GM23338 (cell line): Measurements from ENCODE around the gene PTH1R. TPM values are rescaled to one million over a fixed set of nuclear protein-coding genes. Genes with fewer than 3 reads are reported as not detected.

Source experiments
- ATAC-seq: fragments of 200-7000 bp; cut with Tn5 transposase; 3 replicates; pipeline ENCODE4 v1.9.1; 2020
- DNase-seq: peaks from one replicate; pipeline ENCODE4 v3.0.0-alpha.2; 2015; ENCODE audit warnings: low spot score
- H2AFZ ChIP-seq: fragments of 200-600 bp; sonication (generic); 2 replicates; pipeline ENCODE4 v1.8.0; 2016; ENCODE audit warnings: antibody characterized with exemption, mild to moderate bottlenecking, moderate library complexity
- H3F3A ChIP-seq: fragments of 200-600 bp; sonication (generic); replicated peaks from 2 replicates; pipeline ENCODE4 v1.8.0; 2017; ENCODE audit warnings: antibody characterized with exemption, mixed run types, low read depth
- H3K27ac ChIP-seq: fragments of 200-600 bp; sonication (generic); 2 replicates; pipeline ENCODE4 v1.6.1; 2016; ENCODE audit warnings: low read depth
- H3K27me3 ChIP-seq: fragments of 200-600 bp; sonication (generic); 2 replicates; pipeline ENCODE4 v1.8.0; 2016; ENCODE audit warnings: mild to moderate bottlenecking, mixed run types, moderate library complexity; ENCODE audit not compliant: insufficient read depth
- H3K36me3 ChIP-seq: fragments of 200-600 bp; sonication (generic); 2 replicates; pipeline ENCODE4 v1.8.0; 2016; ENCODE audit warnings: mild to moderate bottlenecking; ENCODE audit not compliant: insufficient read depth
- H3K4me1 ChIP-seq: fragments of 200-600 bp; sonication (generic); 2 replicates; pipeline ENCODE4 v1.8.0; 2016; ENCODE audit warnings: mild to moderate bottlenecking, moderate library complexity; ENCODE audit not compliant: insufficient read depth
- H3K4me2 ChIP-seq: fragments of 200-600 bp; sonication (generic); 2 replicates; pipeline ENCODE4 v1.7.1; 2017; ENCODE audit warnings: mixed run types
- H3K4me3 ChIP-seq: fragments of 200-600 bp; sonication (generic); 2 replicates; pipeline ENCODE4 v1.6.1; 2016; ENCODE audit warnings: mixed run types
- H3K79me2 ChIP-seq: fragments of 200-600 bp; sonication (generic); replicated peaks from 2 replicates; pipeline ENCODE4 v1.8.0; 2017; ENCODE audit warnings: mild to moderate bottlenecking; ENCODE audit not compliant: insufficient read depth
- H3K9me2 ChIP-seq: fragments of 200-600 bp; sonication (generic); 2 replicates; pipeline ENCODE4 v1.8.0; 2017; ENCODE audit not compliant: insufficient read depth
- H4K20me1 ChIP-seq: fragments of 200-600 bp; sonication (generic); replicated peaks from 2 replicates; pipeline ENCODE4 v1.8.0; 2017; ENCODE audit warnings: mild to moderate bottlenecking; ENCODE audit not compliant: insufficient read depth
- H3K27ac Mint-ChIP-seq: 2 replicates; pipeline ENCODE4 v1.8.0; 2020; ENCODE audit warnings: inconsistent platforms, mild to moderate bottlenecking, moderate library complexity, mixed read lengths
- H3K27me3 Mint-ChIP-seq: 3 replicates; pipeline ENCODE4 v1.8.0; 2022; ENCODE audit warnings: low read depth, mild to moderate bottlenecking, moderate library complexity, mixed read lengths, inconsistent platforms; ENCODE audit not compliant: insufficient read depth, poor library complexity
- H3K36me3 Mint-ChIP-seq: 3 replicates; pipeline ENCODE4 v1.8.0; 2021; ENCODE audit warnings: low read depth, mild to moderate bottlenecking, inconsistent platforms, moderate library complexity, mixed read lengths
- H3K4me1 Mint-ChIP-seq: 3 replicates; pipeline ENCODE4 v1.8.0; 2020; ENCODE audit warnings: mild to moderate bottlenecking, inconsistent platforms, mixed read lengths
- H3K4me3 Mint-ChIP-seq: 3 replicates; pipeline ENCODE4 v1.8.0; 2021; ENCODE audit warnings: moderate library complexity, mild to moderate bottlenecking, inconsistent platforms, mixed read lengths
- H3K9me3 Mint-ChIP-seq: 3 replicates; pipeline ENCODE4 v1.8.0; 2020; ENCODE audit warnings: moderate library complexity, mild to moderate bottlenecking, inconsistent platforms, mixed read lengths
- CREB1 ChIP-seq: fragments of 250-450 bp; sonication (Bioruptor Pico); IDR thresholded peaks from 2 replicates; pipeline ENCODE4 v1.5.0; 2020; ENCODE audit warnings: low read depth, mild to moderate bottlenecking, moderate library complexity
- ETS1 ChIP-seq: IDR thresholded peaks from 2 replicates; pipeline ENCODE4 v1.6.1; 2016; ENCODE audit warnings: antibody characterized with exemption
- EZH2 ChIP-seq: fragments of 200-600 bp; sonication (generic); IDR thresholded peaks from one replicate; pipeline ENCODE4 v1.8.0; 2017; ENCODE audit warnings: antibody characterized with exemption, mild to moderate bottlenecking, low read depth; ENCODE audit not compliant: unreplicated experiment
- EZH2phosphoT487 ChIP-seq: fragments of 200-600 bp; sonication (generic); IDR thresholded peaks from one replicate; pipeline ENCODE4 v1.8.1; 2018; ENCODE audit warnings: antibody characterized with exemption; ENCODE audit not compliant: unreplicated experiment
- JUNB ChIP-seq: IDR thresholded peaks from one replicate; pipeline ENCODE4 v1.6.1; 2016; ENCODE audit warnings: antibody characterized with exemption; ENCODE audit not compliant: unreplicated experiment
- REST ChIP-seq: IDR thresholded peaks from one replicate; pipeline ENCODE4 v1.6.1; 2018; ENCODE audit warnings: antibody characterized with exemption; ENCODE audit not compliant: unreplicated experiment
- STAT1 ChIP-seq: IDR thresholded peaks from one replicate; pipeline ENCODE4 v1.6.1; 2016; ENCODE audit warnings: antibody characterized with exemption; ENCODE audit not compliant: unreplicated experiment
- ZNF114 ChIP-seq: fragments of 250-450 bp; sonication (Bioruptor Pico); IDR thresholded peaks from 2 replicates; pipeline ENCODE4 v1.5.0; 2020; ENCODE audit warnings: mild to moderate bottlenecking, moderate library complexity
- ZNF331 ChIP-seq: fragments of 250-450 bp; sonication (Bioruptor Pico); IDR thresholded peaks from 2 replicates; pipeline ENCODE4 v1.5.0; 2020; ENCODE audit warnings: low read depth, mild to moderate bottlenecking, moderate library complexity
- polyA plus RNA-seq: library from polyadenylated mRNA; unstranded; fragments of >200 nt; fragmentation: Nextera tagmentation; extraction: Ambion mirVana; gene quantifications from 2 replicates; pipeline ENCODE4 v1.2.1, GENCODE V29; 2016
- total RNA-seq: library from RNA; depleted of rRNA; stranded (reverse); fragments of >200 nt; shearing (Covaris generic); gene quantifications from 2 replicates; pipeline ENCODE4 v1.2.3, GENCODE V29; 2014

Gene PTH1R
- total and polyA plus RNA-seq, 2 experiments from 2014 or later = 1.3 to 1.9 TPM

GRCh38 chr3:46852839-46853355 is 24.6 kb upstream of the PTH1R start (continued):
- no peak for TF ChIP-seq EZH2
- no peak for TF ChIP-seq CREB1 (CRISPR knock-in tag)
- no peak for TF ChIP-seq ZNF114
- TF ChIP-seq ZNF331 = no peak
- no peak for TF ChIP-seq EZH2phosphoT487
- TF ChIP-seq JUNB = no peak
- no peak for TF ChIP-seq REST
- TF ChIP-seq ETS1 = no peak

GRCh38 chr3:46853441-46854415 is 23.8 kb upstream of the PTH1R start:
- Mint-ChIP-seq H3K27me3 (peaks cover 19% of the 10 kb centered on the region), H3K9me3 (no peaks in the 10 kb centered on the region), H3K4me3 (no peak overlapping the region), H3K36me3 (no peaks in the 10 kb centered on the region), H3K27ac (no peak overlapping the region), H3K4me1 (no peaks in the 10 kb centered on the region; the same call in 2 of the 3 replicates)
- no peak for DNase-seq
- Histone ChIP-seq H3K9me2 (no peaks in the 10 kb centered on the region), H3K27ac (no peak overlapping the region), H3F3A (no peaks in the 10 kb centered on the region), H3K4me3 (no peak overlapping the region), H3K4me1 (no peaks in the 10 kb centered on the region), H2AFZ (no peak overlapping the region), H4K20me1 (no peaks in the 10 kb centered on the region), H3K27me3 (no peaks in the 10 kb centered on the region), H3K36me3 (no peaks in the 10 kb centered on the region), H3K4me2 (no peak overlapping the region), H3K79me2 (no peaks in the 10 kb centered on the region)
- ATAC-seq = no peak
- no peak for TF ChIP-seq STAT1
